Measurements from ENCODE around the gene SOHLH1.

- TF ChIP-seq CBFB (IDR thresholded peaks at IDR 0.05; ENCODE audit: low read depth), result no peak
- no peak for TF ChIP-seq POLR2A (IDR thresholded peaks at IDR 0.05; ENCODE audit: low read depth, low read length)
- no peak for TF ChIP-seq BCL3 (IDR thresholded peaks at IDR 0.05; ENCODE audit: borderline replicate concordance, insufficient read depth, low read depth, low read length, poor library complexity, severe bottlenecking)
- TF ChIP-seq NRF1 (conservative IDR thresholded peaks at IDR 0.05; ENCODE audit: low read depth, low read length), result no peak
- no peak for TF ChIP-seq SP1 (IDR thresholded peaks at IDR 0.05; ENCODE audit: low read depth, low read length)
- TF ChIP-seq SUZ12 (IDR thresholded peaks at IDR 0.05; ENCODE audit: unreplicated experiment), result no peak
- TF ChIP-seq GABPA (IDR thresholded peaks at IDR 0.05; ENCODE audit: low read depth), result no peak
- no peak for TF ChIP-seq CTCF (IDR thresholded peaks at IDR 0.05 in 2 of 3, conservative IDR thresholded peaks at IDR 0.05 in 1 of 3; ENCODE audit: control insufficient read depth in 2 of 3, extremely low read depth in 1 of 3, insufficient read depth in 1 of 3, low read depth in 3 of 3, low read length in 3 of 3)
- no peak for TF ChIP-seq USF1 (IDR thresholded peaks at IDR 0.05; ENCODE audit: borderline replicate concordance, extremely low read length, insufficient read depth, low read depth, low read length)
- no peak for TF ChIP-seq YY1 (IDR thresholded peaks at IDR 0.05; ENCODE audit: low read depth, low read length)
- TF ChIP-seq RCOR1 (conservative IDR thresholded peaks at IDR 0.05; ENCODE audit: low read depth, low read length), result no peak
- TF ChIP-seq BACH1 (IDR thresholded peaks at IDR 0.05; ENCODE audit: borderline replicate concordance), result no peak
Measured at GRCh38 chr9:135659252-135659651, 40.0 kb downstream of the SOHLH1 start.

Measured in GM12878 (cell line).